ENCODE results near the gene MYO7B.

The MYO7B gene

GRCh38 chr2:127622561-127623387, 87.3 kb downstream of the MYO7B start:
- no peak overlapping the region for H3K9ac ChIP-seq (ENCODE audit: low read length)
- no peaks in the 10 kb centered on the region for H3K9me3 ChIP-seq (replicated peaks; ENCODE audit: insufficient read depth, low read length)
- no peak overlapping the region for H3K4me2 ChIP-seq (ENCODE audit: low read depth, low read length)
- no peak overlapping the region for H3K27ac ChIP-seq (ENCODE audit: low read length)
- no peaks in the 10 kb centered on the region for H3K4me1 ChIP-seq (ENCODE audit: low read length)
- H3F3A ChIP-seq (ENCODE audit: insufficient read depth, low read length): no peaks in the 10 kb centered on the region
- no peaks in the 10 kb centered on the region for H3K79me2 ChIP-seq (ENCODE audit: low read length)
- no peaks in the 10 kb centered on the region for H4K20me1 ChIP-seq (ENCODE audit: insufficient read depth, low read length)
- H3K4me3 ChIP-seq (ENCODE audit: low read length): no peak overlapping the region
- H2AFZ ChIP-seq (ENCODE audit: low read length): no peak overlapping the region
- no peak for TF ChIP-seq EZH2 (optimal IDR thresholded peaks at IDR 0.05; ENCODE audit: low read depth, low read length)
- no peak for TF ChIP-seq EZH2phosphoT487 (IDR thresholded peaks at IDR 0.05; ENCODE audit: low read length)
- TF ChIP-seq CTCF (IDR thresholded peaks at IDR 0.05; ENCODE audit: low read length): no peak
- peaks cover 46% of the 10 kb centered on the region for H3K27me3 ChIP-seq (replicated peaks; ENCODE audit: insufficient read depth, low read length)
- H3K9me2 ChIP-seq (replicated peaks; ENCODE audit: insufficient read depth, low read length): no peaks in the 10 kb centered on the region
- no peak for DNase-seq
- H3K36me3 ChIP-seq (replicated peaks; ENCODE audit: insufficient read depth, low read length): no peaks in the 10 kb centered on the region

- no peaks in the 10 kb centered on the region for H3K36me3 ChIP-seq (replicated peaks; ENCODE audit: insufficient read depth, low read length)
- H3F3A ChIP-seq (ENCODE audit: insufficient read depth, low read length): no peaks in the 10 kb centered on the region
- no peak overlapping the region for H3K4me2 ChIP-seq (ENCODE audit: low read depth, low read length)
- no peaks in the 10 kb centered on the region for H4K20me1 ChIP-seq (ENCODE audit: insufficient read depth, low read length)
- no peak overlapping the region for H2AFZ ChIP-seq (ENCODE audit: low read length)
- no peak for DNase-seq
- no peak overlapping the region for H3K4me3 ChIP-seq (ENCODE audit: low read length)
- H3K27ac ChIP-seq (ENCODE audit: low read length): no peak overlapping the region
- no peak overlapping the region for H3K9ac ChIP-seq (ENCODE audit: low read length)
- no peaks in the 10 kb centered on the region for H3K4me1 ChIP-seq (ENCODE audit: low read length)
- H3K79me2 ChIP-seq (ENCODE audit: low read length): no peaks in the 10 kb centered on the region
- H3K9me3 ChIP-seq (replicated peaks; ENCODE audit: insufficient read depth, low read length): no peaks in the 10 kb centered on the region
- TF ChIP-seq CTCF (IDR thresholded peaks at IDR 0.05; ENCODE audit: low read length): no peak
- no peak for TF ChIP-seq EZH2 (optimal IDR thresholded peaks at IDR 0.05; ENCODE audit: low read depth, low read length)
- no peak for TF ChIP-seq EZH2phosphoT487 (IDR thresholded peaks at IDR 0.05; ENCODE audit: low read length)
- H3K27me3 ChIP-seq (replicated peaks; ENCODE audit: insufficient read depth, low read length): peaks cover 46% of the 10 kb centered on the region
- no peaks in the 10 kb centered on the region for H3K9me2 ChIP-seq (replicated peaks; ENCODE audit: insufficient read depth, low read length)
Measured at GRCh38 chr2:127623388-127624319, 88.2 kb downstream of the MYO7B start.

GRCh38 chr2:127624320-127624755, 88.9 kb downstream of the MYO7B start:
- H3K27me3 ChIP-seq (replicated peaks; ENCODE audit: insufficient read depth, low read length): peaks cover 46% of the 10 kb centered on the region
- H3K4me2 ChIP-seq (ENCODE audit: low read depth, low read length): no peak overlapping the region
- DNase-seq: no peak
- no peaks in the 10 kb centered on the region for H3K79me2 ChIP-seq (ENCODE audit: low read length)
- no peaks in the 10 kb centered on the region for H4K20me1 ChIP-seq (ENCODE audit: insufficient read depth, low read length)
- no peaks in the 10 kb centered on the region for H3K36me3 ChIP-seq (replicated peaks; ENCODE audit: insufficient read depth, low read length)
- H3K4me3 ChIP-seq (ENCODE audit: low read length): no peak overlapping the region
- H2AFZ ChIP-seq (ENCODE audit: low read length): no peak overlapping the region
- TF ChIP-seq EZH2 (optimal IDR thresholded peaks at IDR 0.05; ENCODE audit: low read depth, low read length) (no peak), CTCF (IDR thresholded peaks at IDR 0.05; ENCODE audit: low read length) (no peak), EZH2phosphoT487 (IDR thresholded peaks at IDR 0.05; ENCODE audit: low read length) (no peak)
- H3K9ac ChIP-seq (ENCODE audit: low read length): no peak overlapping the region
- no peaks in the 10 kb centered on the region for H3K9me2 ChIP-seq (replicated peaks; ENCODE audit: insufficient read depth, low read length)
- H3F3A ChIP-seq (ENCODE audit: insufficient read depth, low read length): no peaks in the 10 kb centered on the region
- no peaks in the 10 kb centered on the region for H3K4me1 ChIP-seq (ENCODE audit: low read length)
- no peak overlapping the region for H3K27ac ChIP-seq (ENCODE audit: low read length)
- H3K9me3 ChIP-seq (replicated peaks; ENCODE audit: insufficient read depth, low read length): no peaks in the 10 kb centered on the region
